K562 (cell line): ENCODE results near the gene OVOL2. TPM values are rescaled to one million over a fixed set of nuclear protein-coding genes. Genes with fewer than 3 reads are reported as not detected.

Experiments
- ATAC-seq: fragments of 200-7000 bp; cut with Tn5 transposase; 3 replicates; pipeline ENCODE4 v1.9.1; 2020; ENCODE audit warnings: moderate library complexity
- BruUV-seq: library from RNA; stranded (reverse); fragments of 400-500 nt; replicated peaks from 2 replicates; lab custom pipeline; 2021; lab: Mats Ljungman, UMichigan
- CTCF ChIA-PET: fragments of 300-600 bp; formaldehyde crosslinking; extraction: SDS; loops from one replicate; lab custom pipeline; 2021; ENCODE audit warnings: low intra/inter-chr PET ratio; lab: Yijun Ruan, JAX
- POLR2A ChIA-PET: fragments of 300-600, 350-650 bp; sonication (Branson Sonifier 250); formaldehyde crosslinking; extraction: SDS; loops from one replicate; lab custom pipeline; 2021; ENCODE audit warnings: antibody characterized with exemption, inconsistent platforms; lab: Yijun Ruan, JAX
- DNase-seq, 4 experiments: peaks; one replicate each; pipeline versions ENCODE4 v3.0.0 to v3.0.0-alpha.2; 2011 to 2018; ENCODE audit warnings: low spot score in 3 of 4, mixed read lengths in 3 of 4; ENCODE audit errors: extremely low read depth in 1 of 4
- FAIRE-seq: peaks from 2 replicates; lab custom pipeline; 2011; peaks lifted over from hg19 to GRCh38; lab: Jason Lieb, UNC
- H2AFZ ChIP-seq: 2 replicates; pipeline ENCODE4 v1.6.0; 2011; ENCODE audit warnings: low read depth, low read length, control low read depth, inconsistent platforms
- H3K27ac ChIP-seq: fragments of 200-600 bp; 3 replicates; pipeline ENCODE4 v1.8.0; 2011; ENCODE audit warnings: low read depth, mild to moderate bottlenecking, control low read depth, inconsistent platforms, low read length, moderate library complexity, mixed read lengths; ENCODE audit errors: extremely low read depth
- H3K27me3 ChIP-seq, 2 experiments: fragments of 300-600 bp in 1 of 2; 2 replicates in 1 of 2; 3 replicates in 1 of 2; pipeline versions ENCODE4 v1.6.0 to v1.8.0; 2011; ENCODE audit warnings: inconsistent platforms in 2 of 2, low read length in 2 of 2, mild to moderate bottlenecking in 1 of 2, mixed read lengths in 1 of 2, moderate library complexity in 1 of 2; ENCODE audit not compliant: control insufficient read depth in 2 of 2, insufficient read depth in 2 of 2
- H3K36me3 ChIP-seq: fragments of 300-600 bp; 3 replicates; pipeline ENCODE4 v1.8.0; 2011; ENCODE audit warnings: mild to moderate bottlenecking, low read length, inconsistent platforms; ENCODE audit not compliant: control insufficient read depth, insufficient read depth
- H3K4me1 ChIP-seq, 2 experiments: fragments of 200-600 bp in 1 of 2; replicated peaks in 1 of 2; 2 replicates in 1 of 2; 3 replicates in 1 of 2; pipeline versions ENCODE4 v1.5.1 to v1.8.0; 2011; ENCODE audit warnings: inconsistent platforms in 2 of 2, low read length in 2 of 2, mild to moderate bottlenecking in 1 of 2, mixed read lengths in 1 of 2, moderate library complexity in 1 of 2; ENCODE audit not compliant: control insufficient read depth in 2 of 2, insufficient read depth in 2 of 2
- H3K4me2 ChIP-seq: 2 replicates; pipeline ENCODE4 v1.6.1; 2011; ENCODE audit warnings: low read length, control low read depth, inconsistent platforms, mixed read lengths; ENCODE audit not compliant: insufficient read depth
- H3K4me3 ChIP-seq: fragments of 200-600 bp; sonication (generic), shearing (Covaris generic); 2 replicates; pipeline ENCODE4 v1.5.1; 2016; ENCODE audit warnings: control low read depth, inconsistent platforms
- H3K79me2 ChIP-seq: fragments of 200-600 bp; 3 replicates; pipeline ENCODE4 v1.8.0; 2011; ENCODE audit warnings: low read length, inconsistent platforms; ENCODE audit not compliant: control insufficient read depth, insufficient read depth
- H3K9ac ChIP-seq, 2 experiments: 2 replicates each; pipeline versions ENCODE4 v1.6.0 to v1.6.1; 2011; ENCODE audit warnings: low read depth in 2 of 2, low read length in 2 of 2, control low read depth in 1 of 2, inconsistent platforms in 1 of 2, mild to moderate bottlenecking in 1 of 2, mixed read lengths in 1 of 2; ENCODE audit not compliant: insufficient read depth in 1 of 2
- H3K9me1 ChIP-seq: one replicate; pipeline ENCODE4 v1.6.0; 2011; ENCODE audit warnings: inconsistent platforms, mild to moderate bottlenecking, low read length, moderate library complexity; ENCODE audit not compliant: control insufficient read depth, insufficient read depth
- H3K9me3 ChIP-seq: replicated peaks from 2 replicates; pipeline ENCODE4 v1.5.1; 2011; ENCODE audit warnings: low read depth, low read length, inconsistent platforms; ENCODE audit not compliant: control insufficient read depth, insufficient read depth
- H4K20me1 ChIP-seq: replicated peaks from 2 replicates; pipeline ENCODE4 v1.6.1; 2011; ENCODE audit warnings: low read length, inconsistent platforms, mixed read lengths; ENCODE audit not compliant: control insufficient read depth, insufficient read depth
- BRCA1 ChIP-seq, 2 experiments: fragments of 450-650 bp in 1 of 2; sonication (generic) in 1 of 2; formaldehyde crosslinking in 1 of 2; IDR thresholded peaks; 2 replicates each; pipeline versions ENCODE4 v1.5.0 to v1.6.1; 2017 to 2020; ENCODE audit warnings: mild to moderate bottlenecking in 1 of 2, missing genetic modification reagents in 1 of 2
- LCOR ChIP-seq: sonication (generic); formaldehyde crosslinking; IDR thresholded peaks from 2 replicates; pipeline ENCODE4 v1.8.0; 2022; ENCODE audit warnings: mild to moderate bottlenecking, missing genetic modification reagents
- MAX ChIP-seq: sonication (generic); formaldehyde crosslinking; IDR thresholded peaks from 2 replicates; pipeline ENCODE4 v1.9.0; 2022; ENCODE audit warnings: mild to moderate bottlenecking, missing genetic modification reagents
- MEIS2 ChIP-seq: fragments of 450-650 bp; IDR thresholded peaks from 2 replicates; pipeline ENCODE4 v1.6.1; 2014; ENCODE audit warnings: mild to moderate bottlenecking; ENCODE audit not compliant: partially characterized antibody
- PREB ChIP-seq: sonication (generic); formaldehyde crosslinking; IDR thresholded peaks from 2 replicates; pipeline ENCODE4 v1.8.1; 2023; ENCODE audit warnings: mild to moderate bottlenecking, missing genetic modification reagents
- PYGO2 ChIP-seq: fragments of 450-650 bp; IDR thresholded peaks from 2 replicates; pipeline ENCODE4 v1.6.1; 2016; ENCODE audit warnings: mild to moderate bottlenecking, missing genetic modification characterization, moderate library complexity, missing compliant biosample characterization
- SPI1 ChIP-seq: IDR thresholded peaks from 2 replicates; pipeline ENCODE4 v1.6.1; 2011; ENCODE audit warnings: low read depth, low read length, control low read depth, borderline replicate concordance
- WGBS: fragments of 100-300 bp; shearing (Covaris generic); methylation state at CpG from one replicate; pipeline ENCODE4 v1.1.6; 2016; ENCODE audit warnings: low coverage, mixed read lengths; ENCODE audit not compliant: insufficient coverage; ENCODE audit errors: missing lambda C conversion rate; 5-methylcytosine and 5-hydroxymethylcytosine counted together
- in situ Hi-C: fragments of 300-500 bp; cut with MboI; formaldehyde crosslinking; loops from 4 replicates; pipeline ENCODE4 v1.15.0; 2018; ENCODE audit warnings: inconsistent platforms, mixed read lengths
- intact Hi-C: fragments of 100-400 bp; cut with micrococcal nuclease; formaldehyde crosslinking; loops from 2 replicates; pipeline ENCODE4 v1.14.2; 2022
- polyA plus RNA-seq, 8 experiments: library from polyadenylated mRNA; depleted of rRNA in 4 of 8; stranded (reverse) in 5 of 8; unstranded in 3 of 8; fragments of >200 nt; fragmentation: Nextera tagmentation in 2 of 8; fragmentation: Illumina TruSeq in 1 of 8; extraction: Ambion mirVana in 2 of 8; extraction: Trizol in 1 of 8; gene quantifications; 2 replicates each; pipeline versions ENCODE4 v1.2.1 to v1.2.3, GENCODE V29; 2011 to 2014; ENCODE audit warnings: inconsistent platforms in 1 of 8, missing spikeins in 1 of 8
- total RNA-seq, 7 experiments: library from RNA; depleted of rRNA in 6 of 7; stranded (reverse); fragments of >200 nt in 6 of 7; fragmentation: Illumina TruSeq in 2 of 7; extraction: Trizol in 2 of 7; gene quantifications; 2 replicates each; pipeline versions ENCODE4 v1.2.1 to v1.2.3, GENCODE V29; 2011 to 2021; ENCODE audit warnings: low replicate concordance in 1 of 7
- TF ChIP-seq, protein P1 (sequence below): fragments of 150-350 bp; IDR thresholded peaks from 2 replicates; pipeline ENCODE4 v1.6.1; 2014; ENCODE audit warnings: low read depth, mild to moderate bottlenecking, low read length, borderline replicate concordance

Gene OVOL2
- total and polyA plus RNA-seq, 9 of the 15 experiments (the other 6 are each of a cell fraction or from before 2014, with no cell fraction given), result not detected

- TF ChIP-seq PYGO2 (tag) (no peak), MEIS2 (peak; percentile 59), BRCA1 (IDR thresholded peaks at IDR 0.05) (no peak), BRCA1 (CRISPR knock-in tag; IDR thresholded peaks at IDR 0.05) (no peak), SPI1 (no peak)
Measured at GRCh38 chr20:18019068-18019467, 38.6 kb downstream of the OVOL2 start (continued).

GRCh38 chr20:18018100-18018499, 39.6 kb downstream of the OVOL2 start:
- H2AFZ ChIP-seq, result no peak overlapping the region
- peaks cover 0 to 12% of the 10 kb centered on the region in 2 experiments; a peak in 2 of 5 replicates for H3K27me3 ChIP-seq
- WGBS, result under 1% methylated on average over 10 of the region's 10 CpGs
- in situ Hi-C loops (no loop called here), intact Hi-C loops (loop anchor here (10.0 kb wide), 1 partner anchor 257 kb away; no protein-coding TSS in a partner anchor)
- no peak overlapping the region for H3K9ac ChIP-seq
- no peaks in the 10 kb centered on the region for H4K20me1 ChIP-seq
- no peaks in the 10 kb centered on the region for H3K36me3 ChIP-seq
- FAIRE-seq, result no peak
- H3K9me1 ChIP-seq, result no peaks in the 10 kb centered on the region
- no peaks in the 10 kb centered on the region for H3K79me2 ChIP-seq
- no peak for ATAC-seq
- no peak for DNase-seq
- no peaks in the 10 kb centered on the region for H3K4me1 ChIP-seq
- no peak overlapping the region for H3K27ac ChIP-seq
- ChIA-PET POLR2A (no interaction called here), CTCF (no interaction called here)
- no peak overlapping the region for H3K4me3 ChIP-seq
- no peak for TF ChIP-seq MAX (CRISPR knock-in tag)
- TF ChIP-seq, protein P1, sequence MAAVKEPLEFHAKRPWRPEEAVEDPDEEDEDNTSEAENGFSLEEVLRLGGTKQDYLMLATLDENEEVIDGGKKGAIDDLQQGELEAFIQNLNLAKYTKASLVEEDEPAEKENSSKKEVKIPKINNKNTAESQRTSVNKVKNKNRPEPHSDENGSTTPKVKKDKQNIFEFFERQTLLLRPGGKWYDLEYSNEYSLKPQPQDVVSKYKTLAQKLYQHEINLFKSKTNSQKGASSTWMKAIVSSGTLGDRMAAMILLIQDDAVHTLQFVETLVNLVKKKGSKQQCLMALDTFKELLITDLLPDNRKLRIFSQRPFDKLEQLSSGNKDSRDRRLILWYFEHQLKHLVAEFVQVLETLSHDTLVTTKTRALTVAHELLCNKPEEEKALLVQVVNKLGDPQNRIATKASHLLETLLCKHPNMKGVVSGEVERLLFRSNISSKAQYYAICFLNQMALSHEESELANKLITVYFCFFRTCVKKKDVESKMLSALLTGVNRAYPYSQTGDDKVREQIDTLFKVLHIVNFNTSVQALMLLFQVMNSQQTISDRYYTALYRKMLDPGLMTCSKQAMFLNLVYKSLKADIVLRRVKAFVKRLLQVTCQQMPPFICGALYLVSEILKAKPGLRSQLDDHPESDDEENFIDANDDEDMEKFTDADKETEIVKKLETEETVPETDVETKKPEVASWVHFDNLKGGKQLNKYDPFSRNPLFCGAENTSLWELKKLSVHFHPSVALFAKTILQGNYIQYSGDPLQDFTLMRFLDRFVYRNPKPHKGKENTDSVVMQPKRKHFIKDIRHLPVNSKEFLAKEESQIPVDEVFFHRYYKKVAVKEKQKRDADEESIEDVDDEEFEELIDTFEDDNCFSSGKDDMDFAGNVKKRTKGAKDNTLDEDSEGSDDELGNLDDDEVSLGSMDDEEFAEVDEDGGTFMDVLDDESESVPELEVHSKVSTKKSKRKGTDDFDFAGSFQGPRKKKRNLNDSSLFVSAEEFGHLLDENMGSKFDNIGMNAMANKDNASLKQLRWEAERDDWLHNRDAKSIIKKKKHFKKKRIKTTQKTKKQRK, result no peak
- TF ChIP-seq LCOR (CRISPR knock-in tag), result no peak
- no peak for TF ChIP-seq PREB (CRISPR knock-in tag)
- no peak overlapping the region for H3K4me2 ChIP-seq
- H3K9me3 ChIP-seq, result no peaks in the 10 kb centered on the region
- no TSS peak for BruUV-seq
